HepG2 (cell line): ENCODE results near the gene CAMK2D. TPM values are rescaled to one million over a fixed set of nuclear protein-coding genes. Genes with fewer than 3 reads are reported as not detected.

Experiments used
- ATAC-seq: fragments of 200-7000 bp; cut with Tn5 transposase; 3 replicates; pipeline ENCODE4 v1.9.1; 2020; ENCODE audit warnings: mild to moderate bottlenecking, moderate library complexity
- BruUV-seq: library from RNA; stranded (reverse); fragments of 400-500 nt; replicated peaks from 2 replicates; lab custom pipeline; 2021; lab: Mats Ljungman, UMichigan
- CTCF ChIA-PET: fragments of 300-600 bp; formaldehyde crosslinking; extraction: SDS; loops from one replicate; lab custom pipeline; 2021; ENCODE audit warnings: low total read pairs, inconsistent platforms, low intra/inter-chr PET ratio; lab: Yijun Ruan, JAX
- POLR2A ChIA-PET: fragments of 350-600 bp; sonication (Branson Sonifier 250); formaldehyde crosslinking; loops from one replicate; lab custom pipeline; 2020; ENCODE audit warnings: antibody characterized with exemption, inconsistent platforms; lab: Yijun Ruan, JAX
- DNase-seq: peaks from one replicate; pipeline ENCODE4 v3.0.0-alpha.2; 2015; ENCODE audit warnings: low spot score
- FAIRE-seq: peaks from 3 replicates; lab custom pipeline; 2011; peaks lifted over from hg19 to GRCh38; lab: Jason Lieb, UNC
- H2AFZ ChIP-seq: one replicate; pipeline ENCODE4 v1.6.1; 2011; ENCODE audit warnings: low read length, inconsistent platforms
- H3K27ac ChIP-seq: fragments of 300-600 bp; 3 replicates; pipeline ENCODE4 v1.8.0; 2011; ENCODE audit warnings: mixed run types, mild to moderate bottlenecking, mixed read lengths, low read length, inconsistent platforms; ENCODE audit not compliant: insufficient read depth; ENCODE audit errors: extremely low read length
- H3K27me3 ChIP-seq, 2 experiments: fragments of 200-600 bp in 1 of 2; 2 replicates in 1 of 2; 3 replicates in 1 of 2; pipeline versions ENCODE4 v1.6.0 to v1.8.0; 2011; ENCODE audit warnings: low read length in 2 of 2, mild to moderate bottlenecking in 2 of 2, moderate library complexity in 2 of 2, inconsistent platforms in 1 of 2; ENCODE audit not compliant: insufficient read depth in 2 of 2, control insufficient read depth in 1 of 2
- H3K36me3 ChIP-seq, 2 experiments: fragments of 200-600 bp in 1 of 2; replicated peaks in 1 of 2; 2 replicates in 1 of 2; 3 replicates in 1 of 2; pipeline versions ENCODE4 v1.5.1 to v1.8.0; 2011; ENCODE audit warnings: low read length in 2 of 2, inconsistent platforms in 1 of 2; ENCODE audit not compliant: insufficient read depth in 2 of 2, control insufficient read depth in 1 of 2
- H3K4me1 ChIP-seq: 2 replicates; pipeline ENCODE4 v1.5.1; 2012; ENCODE audit warnings: low read length, inconsistent platforms; ENCODE audit not compliant: insufficient read depth
- H3K4me2 ChIP-seq: 2 replicates; pipeline ENCODE4 v1.6.0; 2011; ENCODE audit warnings: low read depth, low read length, inconsistent platforms
- H3K4me3 ChIP-seq, 3 experiments: fragments of 200-600 bp in 1 of 3; sonication (generic), shearing (Covaris generic) in 1 of 3; replicated peaks in 1 of 3; 2 replicates each; pipeline ENCODE4 v1.5.1; 2011 to 2016; ENCODE audit warnings: low read length in 3 of 3, inconsistent platforms in 2 of 3, low read depth in 2 of 3, mild to moderate bottlenecking in 2 of 3, control low read depth in 1 of 3, mixed read lengths in 1 of 3; ENCODE audit not compliant: insufficient read depth in 1 of 3
- H3K79me2 ChIP-seq: one replicate; pipeline ENCODE4 v1.6.1; 2011; ENCODE audit warnings: low read length, inconsistent platforms; ENCODE audit not compliant: insufficient read depth
- H3K9ac ChIP-seq: 2 replicates; pipeline ENCODE4 v1.6.0; 2011; ENCODE audit warnings: mild to moderate bottlenecking, low read depth, low read length, inconsistent platforms; ENCODE audit not compliant: insufficient read depth
- H3K9me3 ChIP-seq: 2 replicates; pipeline ENCODE4 v1.5.1; 2012; ENCODE audit warnings: mild to moderate bottlenecking, low read length
- H4K20me1 ChIP-seq: 2 replicates; pipeline ENCODE4 v1.6.0; 2011; ENCODE audit warnings: inconsistent platforms, mild to moderate bottlenecking, low read length, moderate library complexity; ENCODE audit not compliant: insufficient read depth
- MEIS1 ChIP-seq: sonication (generic); formaldehyde crosslinking; IDR thresholded peaks from 2 replicates; pipeline ENCODE4 v1.9.0; 2021; ENCODE audit warnings: mild to moderate bottlenecking, missing genetic modification reagents, moderate library complexity, borderline replicate concordance
- MIER3 ChIP-seq: IDR thresholded peaks from 2 replicates; pipeline ENCODE4 v1.6.1; 2016; ENCODE audit warnings: missing compliant biosample characterization, borderline replicate concordance
- MYPOP ChIP-seq: sonication (generic); formaldehyde crosslinking; IDR thresholded peaks from 2 replicates; pipeline ENCODE4 v1.8.1; 2023; ENCODE audit warnings: mild to moderate bottlenecking, moderate library complexity, missing genetic modification reagents
- RNF2 ChIP-seq: fragments of 450-650 bp; conservative IDR thresholded peaks from 2 replicates; pipeline ENCODE4 v1.6.1; 2016; ENCODE audit warnings: low read depth
- SRF ChIP-seq: IDR thresholded peaks from 2 replicates; pipeline ENCODE4 v1.6.1; 2011; ENCODE audit warnings: mild to moderate bottlenecking, low read depth, low read length, moderate library complexity
- TEAD3 ChIP-seq: optimal IDR thresholded peaks from 2 replicates; pipeline ENCODE3; 2016; ENCODE audit warnings: borderline replicate concordance
- THRA ChIP-seq: sonication (generic); formaldehyde crosslinking; IDR thresholded peaks from 2 replicates; pipeline ENCODE4 v1.4.0; 2020; ENCODE audit warnings: missing genetic modification reagents, borderline replicate concordance
- ZFP36L1 ChIP-seq: sonication (generic); formaldehyde crosslinking; IDR thresholded peaks from 2 replicates; pipeline ENCODE4 v1.8.0; 2022; ENCODE audit warnings: mild to moderate bottlenecking, missing genetic modification reagents, moderate library complexity
- ZNF775 ChIP-seq: sonication (generic); formaldehyde crosslinking; IDR thresholded peaks from 2 replicates; pipeline ENCODE4 v1.4.0; 2020; ENCODE audit warnings: missing genetic modification reagents, mild to moderate bottlenecking, moderate library complexity, borderline replicate concordance
- ZNF841 ChIP-seq: sonication (generic); formaldehyde crosslinking; IDR thresholded peaks from 2 replicates; pipeline ENCODE4 v1.8.1; 2023; ENCODE audit warnings: missing genetic modification reagents, borderline replicate concordance
- WGBS: methylation state at CpG from one replicate; pipeline ENCODE4 v1.1.6; 2017; ENCODE audit warnings: low lambda C conversion rate; 5-methylcytosine and 5-hydroxymethylcytosine counted together
- in situ Hi-C: cut with HindIII; loops from 2 replicates; pipeline ENCODE4 v1.10.0; 2017; ENCODE audit warnings: low pct_unique_long_range_greater_than_20kb; ENCODE audit not compliant: extremely low pct_ligation_motif_present
- intact Hi-C: fragments of 100-400 bp; cut with micrococcal nuclease; formaldehyde crosslinking; loops from one replicate; pipeline ENCODE4 v1.10.0; 2022; ENCODE audit not compliant: unreplicated experiment
- polyA plus RNA-seq, 8 experiments: library from polyadenylated mRNA; depleted of rRNA in 3 of 8; stranded (reverse) in 7 of 8; unstranded in 1 of 8; fragments of >200 nt; fragmentation: Illumina TruSeq in 4 of 8; extraction: Trizol in 4 of 8; gene quantifications; 2 replicates each; pipeline versions ENCODE4 v1.2.1 to v1.2.3, GENCODE V29; 2011 to 2016; ENCODE audit warnings: low read depth in 4 of 8, missing spikeins in 1 of 8, mixed read lengths in 1 of 8; ENCODE audit not compliant: insufficient read depth in 1 of 8
- total RNA-seq, 5 experiments: library from RNA; depleted of rRNA; stranded (reverse); fragments of >200 nt; fragmentation: Illumina TruSeq; extraction: Trizol; gene quantifications; 2 replicates each; pipeline ENCODE4 v1.2.3, GENCODE V29; 2016; ENCODE audit warnings: low read depth in 1 of 5
- TF ChIP-seq, protein P1 (sequence below): sonication (generic); formaldehyde crosslinking; IDR thresholded peaks from 2 replicates; pipeline ENCODE4 v1.4.0; 2020; ENCODE audit warnings: missing genetic modification reagents
- TF ChIP-seq, protein P2 (sequence below): sonication (generic); formaldehyde crosslinking; IDR thresholded peaks from 2 replicates; pipeline ENCODE4 v1.4.0; 2020; ENCODE audit warnings: low read depth, missing genetic modification reagents
- TF ChIP-seq, protein P3 (sequence below): sonication (generic); formaldehyde crosslinking; IDR thresholded peaks from 2 replicates; pipeline ENCODE4 v1.8.0; 2022; ENCODE audit warnings: mild to moderate bottlenecking, missing genetic modification reagents, borderline replicate concordance

The CAMK2D gene
- total and polyA plus RNA-seq, 2 of the 13 experiments (the other 11 are each of a cell fraction or from before 2014, with no cell fraction given) = 18.0 to 65.4 TPM

GRCh38 chr4:113776679-113777078, 15.1 kb upstream of the CAMK2D start:
- no peak overlapping the region for H3K4me3 ChIP-seq
- ATAC-seq (no peak), FAIRE-seq (no peak), DNase-seq (no peak)
- in situ Hi-C loops (no loop called here), intact Hi-C loops (no loop called here)
- no peaks in the 10 kb centered on the region for H3K27me3 ChIP-seq
- no peak overlapping the region for H3K4me2 ChIP-seq
- no peak overlapping the region for H3K27ac ChIP-seq
- H3K9ac ChIP-seq = no peak overlapping the region
- no peaks in the 10 kb centered on the region for H3K9me3 ChIP-seq
- no TSS peak for BruUV-seq
- CTCF ChIA-PET = no interaction called here
- POLR2A ChIA-PET = no interaction called here
- 75% methylated on average over 11 of the region's 11 CpGs for WGBS
- no peaks in the 10 kb centered on the region for H3K79me2 ChIP-seq
- no peaks in the 10 kb centered on the region for H3K4me1 ChIP-seq
- H4K20me1 ChIP-seq = no peaks in the 10 kb centered on the region
- no peak overlapping the region for H2AFZ ChIP-seq
- no peaks in the 10 kb centered on the region for H3K36me3 ChIP-seq
- TF ChIP-seq, protein P1, sequence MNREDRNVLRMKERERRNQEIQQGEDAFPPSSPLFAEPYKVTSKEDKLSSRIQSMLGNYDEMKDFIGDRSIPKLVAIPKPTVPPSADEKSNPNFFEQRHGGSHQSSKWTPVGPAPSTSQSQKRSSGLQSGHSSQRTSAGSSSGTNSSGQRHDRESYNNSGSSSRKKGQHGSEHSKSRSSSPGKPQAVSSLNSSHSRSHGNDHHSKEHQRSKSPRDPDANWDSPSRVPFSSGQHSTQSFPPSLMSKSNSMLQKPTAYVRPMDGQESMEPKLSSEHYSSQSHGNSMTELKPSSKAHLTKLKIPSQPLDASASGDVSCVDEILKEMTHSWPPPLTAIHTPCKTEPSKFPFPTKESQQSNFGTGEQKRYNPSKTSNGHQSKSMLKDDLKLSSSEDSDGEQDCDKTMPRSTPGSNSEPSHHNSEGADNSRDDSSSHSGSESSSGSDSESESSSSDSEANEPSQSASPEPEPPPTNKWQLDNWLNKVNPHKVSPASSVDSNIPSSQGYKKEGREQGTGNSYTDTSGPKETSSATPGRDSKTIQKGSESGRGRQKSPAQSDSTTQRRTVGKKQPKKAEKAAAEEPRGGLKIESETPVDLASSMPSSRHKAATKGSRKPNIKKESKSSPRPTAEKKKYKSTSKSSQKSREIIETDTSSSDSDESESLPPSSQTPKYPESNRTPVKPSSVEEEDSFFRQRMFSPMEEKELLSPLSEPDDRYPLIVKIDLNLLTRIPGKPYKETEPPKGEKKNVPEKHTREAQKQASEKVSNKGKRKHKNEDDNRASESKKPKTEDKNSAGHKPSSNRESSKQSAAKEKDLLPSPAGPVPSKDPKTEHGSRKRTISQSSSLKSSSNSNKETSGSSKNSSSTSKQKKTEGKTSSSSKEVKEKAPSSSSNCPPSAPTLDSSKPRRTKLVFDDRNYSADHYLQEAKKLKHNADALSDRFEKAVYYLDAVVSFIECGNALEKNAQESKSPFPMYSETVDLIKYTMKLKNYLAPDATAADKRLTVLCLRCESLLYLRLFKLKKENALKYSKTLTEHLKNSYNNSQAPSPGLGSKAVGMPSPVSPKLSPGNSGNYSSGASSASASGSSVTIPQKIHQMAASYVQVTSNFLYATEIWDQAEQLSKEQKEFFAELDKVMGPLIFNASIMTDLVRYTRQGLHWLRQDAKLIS = no peak
- no peak for TF ChIP-seq ZNF841 (CRISPR knock-in tag)
- TF ChIP-seq, protein P2, sequence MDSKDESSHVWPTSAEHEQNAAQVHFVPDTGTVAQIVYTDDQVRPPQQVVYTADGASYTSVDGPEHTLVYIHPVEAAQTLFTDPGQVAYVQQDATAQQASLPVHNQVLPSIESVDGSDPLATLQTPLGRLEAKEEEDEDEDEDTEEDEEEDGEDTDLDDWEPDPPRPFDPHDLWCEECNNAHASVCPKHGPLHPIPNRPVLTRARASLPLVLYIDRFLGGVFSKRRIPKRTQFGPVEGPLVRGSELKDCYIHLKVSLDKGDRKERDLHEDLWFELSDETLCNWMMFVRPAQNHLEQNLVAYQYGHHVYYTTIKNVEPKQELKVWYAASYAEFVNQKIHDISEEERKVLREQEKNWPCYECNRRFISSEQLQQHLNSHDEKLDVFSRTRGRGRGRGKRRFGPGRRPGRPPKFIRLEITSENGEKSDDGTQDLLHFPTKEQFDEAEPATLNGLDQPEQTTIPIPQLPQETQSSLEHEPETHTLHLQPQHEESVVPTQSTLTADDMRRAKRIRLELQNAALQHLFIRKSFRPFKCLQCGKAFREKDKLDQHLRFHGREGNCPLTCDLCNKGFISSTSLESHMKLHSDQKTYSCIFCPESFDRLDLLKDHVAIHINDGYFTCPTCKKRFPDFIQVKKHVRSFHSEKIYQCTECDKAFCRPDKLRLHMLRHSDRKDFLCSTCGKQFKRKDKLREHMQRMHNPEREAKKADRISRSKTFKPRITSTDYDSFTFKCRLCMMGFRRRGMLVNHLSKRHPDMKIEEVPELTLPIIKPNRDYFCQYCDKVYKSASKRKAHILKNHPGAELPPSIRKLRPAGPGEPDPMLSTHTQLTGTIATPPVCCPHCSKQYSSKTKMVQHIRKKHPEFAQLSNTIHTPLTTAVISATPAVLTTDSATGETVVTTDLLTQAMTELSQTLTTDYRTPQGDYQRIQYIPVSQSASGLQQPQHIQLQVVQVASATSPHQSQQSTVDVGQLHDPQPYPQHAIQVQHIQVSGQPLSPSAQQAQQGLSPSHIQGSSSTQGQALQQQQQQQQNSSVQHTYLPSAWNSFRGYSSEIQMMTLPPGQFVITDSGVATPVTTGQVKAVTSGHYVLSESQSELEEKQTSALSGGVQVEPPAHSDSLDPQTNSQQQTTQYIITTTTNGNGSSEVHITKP (CRISPR knock-in tag) = no peak
- TF ChIP-seq ZFP36L1 = no peak
- no peak for TF ChIP-seq ZNF775 (CRISPR knock-in tag)
- TF ChIP-seq SRF = no peak
- no peak for TF ChIP-seq MEIS1 (CRISPR knock-in tag)
- no peak for TF ChIP-seq MIER3
- no peak for TF ChIP-seq RNF2
- no peak for TF ChIP-seq THRA (CRISPR knock-in tag)
- TF ChIP-seq, protein P3, sequence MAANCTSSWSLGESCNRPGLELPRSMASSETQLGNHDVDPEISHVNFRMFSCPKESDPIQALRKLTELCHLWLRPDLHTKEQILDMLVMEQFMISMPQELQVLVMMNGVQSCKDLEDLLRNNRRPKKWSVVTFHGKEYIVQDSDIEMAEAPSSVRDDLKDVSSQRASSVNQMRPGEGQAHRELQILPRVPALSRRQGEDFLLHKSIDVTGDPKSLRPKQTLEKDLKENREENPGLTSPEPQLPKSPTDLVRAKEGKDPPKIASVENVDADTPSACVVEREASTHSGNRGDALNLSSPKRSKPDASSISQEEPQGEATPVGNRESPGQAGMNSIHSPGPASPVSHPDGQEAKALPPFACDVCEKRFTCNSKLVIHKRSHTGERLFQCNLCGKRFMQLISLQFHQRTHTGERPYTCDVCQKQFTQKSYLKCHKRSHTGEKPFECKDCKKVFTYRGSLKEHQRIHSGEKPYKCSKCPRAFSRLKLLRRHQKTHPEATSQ (CRISPR knock-in tag) = no peak
- no peak for TF ChIP-seq MYPOP (CRISPR knock-in tag)
- TF ChIP-seq TEAD3 (CRISPR knock-in tag) = no peak
